ENCODE results near the gene APBB2.

The APBB2 gene

DNA sequence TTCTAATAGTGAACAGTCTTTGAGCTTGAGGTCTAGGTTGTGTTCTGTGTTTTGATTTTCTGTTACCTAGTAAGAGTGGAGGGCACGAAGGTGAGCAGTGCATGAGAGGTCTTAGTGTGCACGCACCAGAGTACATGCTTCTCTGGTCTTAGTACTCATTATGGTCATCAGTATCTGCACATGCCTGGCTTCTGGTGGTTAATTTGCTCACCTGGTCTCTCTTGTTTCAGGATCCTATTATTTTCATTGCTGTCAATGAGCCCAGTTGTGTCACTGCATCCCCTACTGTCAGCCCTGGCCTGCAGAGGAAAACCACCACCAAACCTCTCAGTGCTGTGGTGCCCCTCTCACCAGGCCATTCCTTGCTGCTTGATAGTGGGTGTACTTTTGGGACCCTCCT is 409.7 kb downstream of the APBB2 start:
- DNase-seq (ENCODE audit: extremely low read depth, low read depth), result no peak
- TF ChIP-seq, protein P1, sequence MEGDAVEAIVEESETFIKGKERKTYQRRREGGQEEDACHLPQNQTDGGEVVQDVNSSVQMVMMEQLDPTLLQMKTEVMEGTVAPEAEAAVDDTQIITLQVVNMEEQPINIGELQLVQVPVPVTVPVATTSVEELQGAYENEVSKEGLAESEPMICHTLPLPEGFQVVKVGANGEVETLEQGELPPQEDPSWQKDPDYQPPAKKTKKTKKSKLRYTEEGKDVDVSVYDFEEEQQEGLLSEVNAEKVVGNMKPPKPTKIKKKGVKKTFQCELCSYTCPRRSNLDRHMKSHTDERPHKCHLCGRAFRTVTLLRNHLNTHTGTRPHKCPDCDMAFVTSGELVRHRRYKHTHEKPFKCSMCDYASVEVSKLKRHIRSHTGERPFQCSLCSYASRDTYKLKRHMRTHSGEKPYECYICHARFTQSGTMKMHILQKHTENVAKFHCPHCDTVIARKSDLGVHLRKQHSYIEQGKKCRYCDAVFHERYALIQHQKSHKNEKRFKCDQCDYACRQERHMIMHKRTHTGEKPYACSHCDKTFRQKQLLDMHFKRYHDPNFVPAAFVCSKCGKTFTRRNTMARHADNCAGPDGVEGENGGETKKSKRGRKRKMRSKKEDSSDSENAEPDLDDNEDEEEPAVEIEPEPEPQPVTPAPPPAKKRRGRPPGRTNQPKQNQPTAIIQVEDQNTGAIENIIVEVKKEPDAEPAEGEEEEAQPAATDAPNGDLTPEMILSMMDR (IDR thresholded peaks at IDR 0.05; ENCODE audit: low read depth, low read length, missing control alignments), result no peak
- H3K4me3 ChIP-seq (replicated peaks; ENCODE audit: low read depth, low read length), result no peak overlapping the region

DNA sequence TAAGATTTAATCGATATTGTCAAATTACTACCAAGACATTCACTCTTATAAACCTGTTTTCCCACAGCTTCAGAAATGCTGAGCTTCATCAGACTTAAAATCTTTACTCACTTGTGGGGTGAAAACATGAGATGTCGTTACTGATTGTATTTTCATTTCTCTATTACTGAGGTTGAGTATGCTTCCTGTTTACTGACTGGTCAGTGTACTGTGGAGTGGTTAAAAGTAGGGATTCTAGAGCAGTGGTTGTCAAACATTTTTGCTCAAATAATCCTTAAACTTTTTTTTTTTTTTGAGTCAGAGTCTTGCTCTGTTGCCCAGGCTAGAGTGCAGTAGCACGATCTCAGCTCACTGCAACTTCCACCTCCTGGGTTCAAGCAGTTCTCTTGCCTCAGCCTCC is 414.3 kb downstream of the APBB2 start:
- TF ChIP-seq, protein P1 (IDR thresholded peaks at IDR 0.05; ENCODE audit: low read depth, low read length, missing control alignments), result no peak
- no peak for DNase-seq (ENCODE audit: extremely low read depth, low read depth)
- no peak overlapping the region for H3K4me3 ChIP-seq (replicated peaks; ENCODE audit: low read depth, low read length)

DNA sequence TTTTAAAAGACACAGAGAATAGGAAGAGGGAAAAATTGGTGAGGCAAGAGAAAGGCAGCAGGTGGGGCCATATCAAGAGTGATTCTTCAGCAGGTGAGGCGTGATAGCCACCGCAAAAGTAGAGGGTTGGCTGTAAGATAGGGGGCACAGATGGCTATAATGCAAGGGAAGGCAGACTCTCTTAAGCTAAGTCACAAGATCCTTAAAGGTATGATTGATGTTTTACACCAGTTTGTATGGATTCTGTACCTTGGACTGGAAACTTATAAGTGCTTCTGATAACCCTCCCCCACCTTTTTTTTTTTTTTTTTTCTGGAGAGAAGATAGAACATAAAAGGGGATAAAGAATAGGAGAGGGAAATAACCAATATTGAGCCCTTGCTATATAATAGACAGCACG is 424.6 kb downstream of the APBB2 start:
- TF ChIP-seq, protein P1 (IDR thresholded peaks at IDR 0.05; ENCODE audit: low read depth, low read length, missing control alignments), result no peak
- H3K4me3 ChIP-seq (replicated peaks; ENCODE audit: low read depth, low read length), result no peak overlapping the region
- no peak for DNase-seq (ENCODE audit: extremely low read depth, low read depth)

DNA sequence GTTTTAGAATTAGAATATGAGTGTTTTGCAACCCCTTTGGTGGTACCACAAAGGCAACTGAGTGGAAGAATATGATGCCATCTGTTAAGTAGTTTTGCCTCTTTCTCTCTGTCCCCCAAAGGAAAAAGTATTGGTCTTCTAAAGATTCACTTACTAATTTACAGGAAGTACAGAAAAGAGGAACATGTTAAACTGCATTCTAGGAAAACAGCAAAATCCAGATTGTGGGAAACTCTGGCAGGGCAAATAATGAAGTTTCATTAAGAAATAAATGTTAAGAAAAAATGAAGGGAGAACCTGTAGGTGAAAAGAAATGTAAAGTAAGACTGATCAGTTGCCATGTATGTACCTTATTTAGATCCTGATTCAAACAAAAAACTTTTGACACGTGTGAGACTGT is 425.3 kb downstream of the APBB2 start:
- H3K4me3 ChIP-seq (replicated peaks; ENCODE audit: low read depth, low read length), result no peak overlapping the region
- TF ChIP-seq, protein P1 (IDR thresholded peaks at IDR 0.05; ENCODE audit: low read depth, low read length, missing control alignments), result no peak
- DNase-seq (ENCODE audit: extremely low read depth, low read depth), result no peak

DNA sequence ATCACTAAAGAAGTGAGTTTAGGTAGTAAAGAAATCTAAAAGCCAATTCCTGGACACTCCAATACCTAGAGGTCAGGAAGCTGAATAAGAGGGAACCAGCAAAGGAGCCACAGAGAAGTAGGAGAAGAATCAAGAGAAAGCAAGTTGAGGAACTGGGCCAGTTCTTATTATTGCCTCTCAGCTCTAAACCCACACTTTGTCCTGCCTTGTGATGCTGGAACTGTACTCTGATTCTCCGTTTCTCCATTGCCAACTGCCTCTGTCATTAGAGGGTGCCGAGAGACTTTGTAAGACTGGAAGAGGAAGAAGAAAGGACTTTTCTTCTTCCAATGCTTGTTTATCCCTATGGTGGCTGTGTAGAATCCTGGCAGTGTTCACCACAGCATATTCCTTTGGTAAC is 426.0 kb downstream of the APBB2 start:
- H3K4me3 ChIP-seq (replicated peaks; ENCODE audit: low read depth, low read length), result no peak overlapping the region
- TF ChIP-seq, protein P1 (IDR thresholded peaks at IDR 0.05; ENCODE audit: low read depth, low read length, missing control alignments), result no peak
- no peak for DNase-seq (ENCODE audit: extremely low read depth, low read depth)

DNA sequence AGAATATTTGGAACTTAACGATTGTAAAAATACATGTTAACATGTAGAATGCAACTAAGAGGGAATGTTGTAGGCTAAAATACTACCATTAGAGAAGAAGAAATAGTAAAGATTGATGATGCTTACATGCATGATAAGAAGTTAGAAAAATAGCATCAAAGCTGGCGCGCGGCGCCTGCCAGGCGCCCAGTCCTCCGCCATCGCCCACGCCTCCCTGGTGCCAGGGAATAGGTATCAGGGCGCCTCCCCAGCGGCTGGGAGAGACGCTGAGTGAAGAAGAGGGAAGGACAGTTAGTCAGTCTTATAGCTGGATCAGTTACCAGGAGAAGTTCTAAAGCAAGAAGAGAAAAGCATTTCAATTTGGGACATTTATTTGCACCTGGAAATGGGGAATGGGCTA is 428.6 kb downstream of the APBB2 start:
- TF ChIP-seq, protein P1 (IDR thresholded peaks at IDR 0.05; ENCODE audit: low read depth, low read length, missing control alignments), result no peak
- H3K4me3 ChIP-seq (replicated peaks; ENCODE audit: low read depth, low read length), result no peak overlapping the region
- no peak for DNase-seq (ENCODE audit: extremely low read depth, low read depth)

DNA sequence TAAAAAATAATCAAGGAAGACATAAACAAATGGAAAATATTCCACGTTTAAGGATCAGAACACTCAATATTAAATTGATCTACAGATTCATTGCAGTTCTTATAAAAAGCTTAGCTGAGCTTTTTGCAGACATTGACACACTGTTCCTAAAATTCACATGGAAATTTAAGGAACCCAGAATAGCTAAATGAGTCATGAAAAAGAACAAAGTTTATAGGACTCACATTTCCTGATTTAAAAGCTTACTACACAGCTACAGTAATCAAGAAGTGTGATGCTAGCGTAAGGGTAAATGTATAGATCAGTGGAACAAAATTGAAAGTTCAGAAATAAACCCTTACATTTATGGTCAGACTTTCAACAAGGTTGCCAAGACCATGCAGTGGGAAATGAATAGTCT is 431.5 kb downstream of the APBB2 start:
- TF ChIP-seq, protein P1 (IDR thresholded peaks at IDR 0.05; ENCODE audit: low read depth, low read length, missing control alignments), result no peak
- DNase-seq (ENCODE audit: extremely low read depth, low read depth), result no peak

More for the DNA sequence above, 431.5 kb downstream of the APBB2 start:
- no peak overlapping the region for H3K4me3 ChIP-seq (replicated peaks; ENCODE audit: low read depth, low read length)
